GM12872 (cell line): ENCODE results near the gene WDR33.

Experiments used
- CTCF ChIP-seq: IDR thresholded peaks from 3 replicates; pipeline ENCODE4 v1.5.1; 2011; ENCODE audit warnings: low read depth, mild to moderate bottlenecking, low read length, moderate library complexity; ENCODE audit not compliant: insufficient read depth

Gene WDR33

GRCh38 chr2:127805491-127805890 is 5.5 kb downstream of the WDR33 start:
- no peak for TF ChIP-seq CTCF

- no peak for TF ChIP-seq CTCF
These were observed 11.0 kb downstream of the WDR33 start for GRCh38 chr2:127799926-127800325.

- no peak for TF ChIP-seq CTCF
These were observed 14.6 kb downstream of the WDR33 start for GRCh38 chr2:127796389-127796788.

- TF ChIP-seq CTCF: no peak
These were observed 18.2 kb downstream of the WDR33 start for GRCh38 chr2:127792805-127793204.

GRCh38 chr2:127790694-127791529 is 20.1 kb downstream of the WDR33 start:
- no peak for TF ChIP-seq CTCF

- TF ChIP-seq CTCF: no peak
These were observed 24.7 kb downstream of the WDR33 start for GRCh38 chr2:127786048-127786809.

GRCh38 chr2:127784965-127785518 is 25.9 kb downstream of the WDR33 start:
- TF ChIP-seq CTCF: no peak
